Uterus (tissue), 4 donors: Measurements from ENCODE around the gene AUTS2. TPM values are rescaled to one million over a fixed set of nuclear protein-coding genes. Genes with fewer than 3 reads are reported as not detected.
"Not testable (repeated sequence)": the region's sequence is repeated elsewhere in the genome, so short reads cannot be mapped to it uniquely, and the experiment has no call there.

Source experiments
- DNase-seq, 2 donors: peaks; one replicate each; pipeline ENCODE4 v3.0.0-alpha.2; 2019 to 2020
- H3K27ac ChIP-seq, 2 donors: fragments of 200-600 bp; sonication (generic); 1 replicate in 1 of 2; 2 replicates in 1 of 2; pipeline ENCODE4 v1.5.1; 2016 to 2018
- H3K27me3 ChIP-seq, 2 donors: fragments of 200-600 bp; sonication (generic); one replicate each; pipeline ENCODE4 v1.5.1; 2018 to 2019; ENCODE audit warnings: control low read depth in 1 of 2
- H3K36me3 ChIP-seq, 2 donors: fragments of 200-600 bp; sonication (generic); one replicate each; pipeline ENCODE4 v1.5.1; 2019; ENCODE audit warnings: control low read depth in 1 of 2
- H3K4me1 ChIP-seq, 2 donors: fragments of 200-600 bp; sonication (generic); one replicate each; pipeline ENCODE4 v1.5.1; 2018 to 2019; ENCODE audit warnings: control low read depth in 1 of 2
- H3K4me3 ChIP-seq, 2 donors: fragments of 200-600 bp; sonication (generic); 1 replicate in 1 of 2; 2 replicates in 1 of 2; pipeline ENCODE4 v1.5.1; 2018 to 2019; ENCODE audit warnings: mild to moderate bottlenecking in 1 of 2
- H3K9me3 ChIP-seq, 2 donors: fragments of 200-600 bp; sonication (generic); one replicate each; pipeline ENCODE4 v1.5.1; 2019; ENCODE audit warnings: control low read depth in 1 of 2
- CTCF ChIP-seq, 4 experiments: fragments of 200-600 bp in 2 of 4; fragments of 450-650 bp in 2 of 4; sonication (generic) in 2 of 4; IDR thresholded peaks; one replicate each; pipeline ENCODE4 v1.5.1; 2016 to 2019; ENCODE audit warnings: antibody characterized with exemption in 4 of 4, mild to moderate bottlenecking in 2 of 4, moderate library complexity in 1 of 4
- POLR2A ChIP-seq, 2 donors: fragments of 450-650 bp; IDR thresholded peaks; one replicate each; pipeline ENCODE4 v1.6.1; 2016; ENCODE audit warnings: antibody characterized with exemption in 2 of 2, mild to moderate bottlenecking in 1 of 2, moderate library complexity in 1 of 2
- intact Hi-C: fragments of 100-400 bp; cut with DNase I; formaldehyde crosslinking; loops from one replicate; pipeline ENCODE4 v1.15.1; 2023; ENCODE audit warnings: low total_unique reads
- total RNA-seq, 4 donors: library from RNA; depleted of rRNA in 3 of 4; stranded (reverse); fragments of >200 nt in 3 of 4; gene quantifications; one replicate each; pipeline versions ENCODE4 v1.1.0 to v1.2.4, GENCODE V29; 2014 to 2023
- donor health status: DM: yes; HTN: yes; CAD: no.

Gene AUTS2
- total RNA-seq, 4 donors from 2014 or later, result 10.5 to 58.2 (median 30.0) TPM

GRCh38 chr7:70641882-70642281 is 1043.6 kb downstream of the AUTS2 start:
- Histone ChIP-seq H3K4me1 (no peaks in the 10 kb centered on the region), H3K9me3 (no peaks in the 10 kb centered on the region), H3K27ac (no peak overlapping the region), H3K4me3 (no peak overlapping the region), H3K36me3 (no peaks in the 10 kb centered on the region), H3K27me3 (no peaks in the 10 kb centered on the region)
- intact Hi-C loops, result no loop called here
- TF ChIP-seq POLR2A (IDR thresholded peaks at IDR 0.05), result no peak
- no peak for TF ChIP-seq CTCF (IDR thresholded peaks at IDR 0.05)
- no peak for DNase-seq

GRCh38 chr7:70645279-70645678 is 1047.0 kb downstream of the AUTS2 start:
- no peaks in the 10 kb centered on the region for H3K27me3 ChIP-seq
- no peaks in the 10 kb centered on the region for H3K9me3 ChIP-seq
- H3K36me3 ChIP-seq, result no peaks in the 10 kb centered on the region
- no peak for TF ChIP-seq CTCF (IDR thresholded peaks at IDR 0.05)
- no peak for TF ChIP-seq POLR2A (IDR thresholded peaks at IDR 0.05)
- no peak overlapping the region for H3K4me3 ChIP-seq
- DNase-seq, result no peak
- H3K4me1 ChIP-seq, result no peaks in the 10 kb centered on the region
- intact Hi-C loops, result no loop called here
- no peak overlapping the region for H3K27ac ChIP-seq

GRCh38 chr7:70645876-70646351 is 1047.6 kb downstream of the AUTS2 start:
- TF ChIP-seq POLR2A (IDR thresholded peaks at IDR 0.05), result no peak
- TF ChIP-seq CTCF (IDR thresholded peaks at IDR 0.05), result no peak
- H3K9me3 ChIP-seq, result no peaks in the 10 kb centered on the region
- no peak overlapping the region for H3K27ac ChIP-seq
- no peaks in the 10 kb centered on the region for H3K36me3 ChIP-seq
- DNase-seq, result no peak
- no peak overlapping the region for H3K4me3 ChIP-seq
- intact Hi-C loops, result no loop called here
- H3K27me3 ChIP-seq, result no peaks in the 10 kb centered on the region
- no peaks in the 10 kb centered on the region for H3K4me1 ChIP-seq

GRCh38 chr7:70646536-70647248 is 1048.4 kb downstream of the AUTS2 start:
- Histone ChIP-seq H3K4me3 (no peak overlapping the region), H3K27ac (no peak overlapping the region), H3K9me3 (no peaks in the 10 kb centered on the region), H3K36me3 (no peaks in the 10 kb centered on the region), H3K4me1 (no peaks in the 10 kb centered on the region), H3K27me3 (no peaks in the 10 kb centered on the region)
- TF ChIP-seq POLR2A (IDR thresholded peaks at IDR 0.05) (no peak), CTCF (IDR thresholded peaks at IDR 0.05) (no peak)
- intact Hi-C loops, result no loop called here
- no peak for DNase-seq

GRCh38 chr7:70647801-70648498 is 1049.7 kb downstream of the AUTS2 start:
- H3K4me3 ChIP-seq, result no peak overlapping the region
- no peak for DNase-seq
- H3K36me3 ChIP-seq, result no peaks in the 10 kb centered on the region
- intact Hi-C loops, result no loop called here
- H3K4me1 ChIP-seq, result no peaks in the 10 kb centered on the region
- no peaks in the 10 kb centered on the region for H3K27me3 ChIP-seq
- TF ChIP-seq CTCF (IDR thresholded peaks at IDR 0.05), result no peak
- no peak for TF ChIP-seq POLR2A (IDR thresholded peaks at IDR 0.05)
- no peaks in the 10 kb centered on the region for H3K9me3 ChIP-seq
- no peak overlapping the region for H3K27ac ChIP-seq

- H3K36me3 ChIP-seq, H3K27me3 ChIP-seq, H3K27ac ChIP-seq, intact Hi-C loops, H3K4me1 ChIP-seq, H3K9me3 ChIP-seq, H3K4me3 ChIP-seq, DNase-seq: not testable (repeated sequence)
These were observed 1050.2 kb downstream of the AUTS2 start for GRCh38 chr7:70648499-70648861.
